Fibroblast of lung (primary cell): ENCODE results near the gene COL11A2.

Experiments
- EZH2 ChIP-seq: IDR thresholded peaks from 2 replicates; pipeline ENCODE4 v1.5.1; 2012; ENCODE audit warnings: low read length, control low read depth, mild to moderate bottlenecking; ENCODE audit errors: missing control alignments
- TF ChIP-seq, protein P1 (sequence below), 2 donors: IDR thresholded peaks in 1 of 2; conservative IDR thresholded peaks in 1 of 2; 1 replicate in 1 of 2; 2 replicates in 1 of 2; pipeline ENCODE4 v1.5.1; 2011 to 2012; ENCODE audit warnings: low read length in 2 of 2, control low read depth in 1 of 2, inconsistent platforms in 1 of 2, low read depth in 1 of 2, mild to moderate bottlenecking in 1 of 2

DNA sequence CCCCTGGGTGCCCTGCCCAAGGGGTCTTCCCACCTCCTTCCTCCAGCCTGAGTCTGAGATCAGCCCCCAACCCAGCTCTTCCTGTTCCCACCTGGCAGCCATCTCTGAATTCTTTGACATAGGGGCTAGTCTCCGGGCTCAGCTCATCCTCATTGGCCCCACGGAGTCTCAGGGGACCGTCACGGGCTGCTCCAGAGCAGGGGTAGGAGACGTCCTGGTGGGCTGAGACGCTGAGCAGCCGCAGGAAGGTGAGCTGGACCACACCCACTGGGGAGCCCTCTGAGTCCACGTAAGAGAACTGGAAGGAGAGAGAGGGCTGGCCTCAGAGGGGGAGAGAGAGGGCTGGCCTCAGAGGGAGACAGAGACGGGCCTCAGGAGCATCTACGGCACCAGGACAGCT, 28.1 kb downstream of the COL11A2 start:
- TF ChIP-seq, protein P1, sequence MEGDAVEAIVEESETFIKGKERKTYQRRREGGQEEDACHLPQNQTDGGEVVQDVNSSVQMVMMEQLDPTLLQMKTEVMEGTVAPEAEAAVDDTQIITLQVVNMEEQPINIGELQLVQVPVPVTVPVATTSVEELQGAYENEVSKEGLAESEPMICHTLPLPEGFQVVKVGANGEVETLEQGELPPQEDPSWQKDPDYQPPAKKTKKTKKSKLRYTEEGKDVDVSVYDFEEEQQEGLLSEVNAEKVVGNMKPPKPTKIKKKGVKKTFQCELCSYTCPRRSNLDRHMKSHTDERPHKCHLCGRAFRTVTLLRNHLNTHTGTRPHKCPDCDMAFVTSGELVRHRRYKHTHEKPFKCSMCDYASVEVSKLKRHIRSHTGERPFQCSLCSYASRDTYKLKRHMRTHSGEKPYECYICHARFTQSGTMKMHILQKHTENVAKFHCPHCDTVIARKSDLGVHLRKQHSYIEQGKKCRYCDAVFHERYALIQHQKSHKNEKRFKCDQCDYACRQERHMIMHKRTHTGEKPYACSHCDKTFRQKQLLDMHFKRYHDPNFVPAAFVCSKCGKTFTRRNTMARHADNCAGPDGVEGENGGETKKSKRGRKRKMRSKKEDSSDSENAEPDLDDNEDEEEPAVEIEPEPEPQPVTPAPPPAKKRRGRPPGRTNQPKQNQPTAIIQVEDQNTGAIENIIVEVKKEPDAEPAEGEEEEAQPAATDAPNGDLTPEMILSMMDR (conservative IDR thresholded peaks at IDR 0.05 in 1 of 2, IDR thresholded peaks at IDR 0.05 in 1 of 2; ENCODE audit: low read depth in 1 of 2, low read length in 2 of 2) = no peak
- TF ChIP-seq EZH2 = no peak
